Keratinocyte (primary cell): Measurements from ENCODE around the gene KRTAP3-2.

ENCODE experiments used
- CTCF ChIP-seq, 3 experiments: IDR thresholded peaks in 1 of 3; conservative IDR thresholded peaks in 1 of 3; optimal IDR thresholded peaks in 1 of 3; 2 replicates in 2 of 3; 3 replicates in 1 of 3; pipeline versions ENCODE3 to v1.5.1; 2011; ENCODE audit warnings: low read length in 3 of 3, mild to moderate bottlenecking in 3 of 3, moderate library complexity in 2 of 3, control low read depth in 1 of 3, inconsistent platforms in 1 of 3; ENCODE audit not compliant: insufficient read depth in 2 of 3; ENCODE audit errors: extremely low read depth in 1 of 3
- EZH2 ChIP-seq: IDR thresholded peaks from one replicate; pipeline ENCODE4 v1.6.1; 2012; ENCODE audit warnings: inconsistent platforms, mild to moderate bottlenecking, low read length, moderate library complexity

GRCh38 chr17:41009936-41010335, 10.2 kb upstream of the KRTAP3-2 start:
- TF ChIP-seq CTCF (optimal IDR thresholded peaks at IDR 0.05 in 1 of 3, IDR thresholded peaks at IDR 0.05 in 1 of 3, conservative IDR thresholded peaks at IDR 0.05 in 1 of 3; ENCODE audit: extremely low read depth in 1 of 3, insufficient read depth in 2 of 3, low read length in 3 of 3) (no peak), EZH2 (no peak)
